HFF-Myc (cell line): ENCODE data around the gene LDLRAD4.

Experiments used
- DNase-seq: peaks from one replicate; pipeline ENCODE4 v3.0.0-alpha.2; 2011; ENCODE audit warnings: low read depth; ENCODE audit errors: extremely low read depth
- H3K4me3 ChIP-seq: replicated peaks from 2 replicates; pipeline ENCODE4 v1.5.1; 2011; ENCODE audit warnings: low read depth, mild to moderate bottlenecking, control low read depth, low read length
- TF ChIP-seq, protein P1 (sequence below): IDR thresholded peaks from 2 replicates; pipeline ENCODE4 v1.5.1; 2012; ENCODE audit warnings: mild to moderate bottlenecking, low read depth, low read length, control low read depth; ENCODE audit errors: missing control alignments

LDLRAD4 gene

GRCh38 chr18:13501543-13501887 is 283.0 kb downstream of the LDLRAD4 start:
- DNase-seq, result no peak
- TF ChIP-seq, protein P1, sequence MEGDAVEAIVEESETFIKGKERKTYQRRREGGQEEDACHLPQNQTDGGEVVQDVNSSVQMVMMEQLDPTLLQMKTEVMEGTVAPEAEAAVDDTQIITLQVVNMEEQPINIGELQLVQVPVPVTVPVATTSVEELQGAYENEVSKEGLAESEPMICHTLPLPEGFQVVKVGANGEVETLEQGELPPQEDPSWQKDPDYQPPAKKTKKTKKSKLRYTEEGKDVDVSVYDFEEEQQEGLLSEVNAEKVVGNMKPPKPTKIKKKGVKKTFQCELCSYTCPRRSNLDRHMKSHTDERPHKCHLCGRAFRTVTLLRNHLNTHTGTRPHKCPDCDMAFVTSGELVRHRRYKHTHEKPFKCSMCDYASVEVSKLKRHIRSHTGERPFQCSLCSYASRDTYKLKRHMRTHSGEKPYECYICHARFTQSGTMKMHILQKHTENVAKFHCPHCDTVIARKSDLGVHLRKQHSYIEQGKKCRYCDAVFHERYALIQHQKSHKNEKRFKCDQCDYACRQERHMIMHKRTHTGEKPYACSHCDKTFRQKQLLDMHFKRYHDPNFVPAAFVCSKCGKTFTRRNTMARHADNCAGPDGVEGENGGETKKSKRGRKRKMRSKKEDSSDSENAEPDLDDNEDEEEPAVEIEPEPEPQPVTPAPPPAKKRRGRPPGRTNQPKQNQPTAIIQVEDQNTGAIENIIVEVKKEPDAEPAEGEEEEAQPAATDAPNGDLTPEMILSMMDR, result no peak

DNA sequence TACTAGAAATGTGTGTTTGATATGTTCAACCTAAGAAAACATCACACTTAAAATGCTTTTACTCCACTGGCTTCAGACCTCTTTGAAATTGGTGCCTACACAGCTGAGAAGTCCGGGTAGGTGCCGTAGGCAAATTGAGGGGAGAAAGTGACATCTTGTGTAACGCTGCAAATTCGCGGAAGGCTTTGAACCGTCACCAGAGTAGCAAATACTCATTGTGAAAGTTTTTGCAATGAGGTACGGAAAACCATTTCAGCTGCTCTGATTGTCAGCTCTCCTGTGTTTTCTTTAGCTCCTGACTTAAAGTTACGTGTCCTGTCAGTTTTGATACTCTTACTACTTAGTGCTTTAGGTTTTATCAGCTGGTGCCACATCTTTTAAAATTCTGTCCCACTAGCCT is 283.3 kb downstream of the LDLRAD4 start:
- no peak for DNase-seq
- H3K4me3 ChIP-seq, result no peak overlapping the region
- TF ChIP-seq, protein P1, result no peak

More at GRCh38 chr18:13501543-13501887, 283.0 kb downstream of the LDLRAD4 start:
- no peak overlapping the region for H3K4me3 ChIP-seq

DNA sequence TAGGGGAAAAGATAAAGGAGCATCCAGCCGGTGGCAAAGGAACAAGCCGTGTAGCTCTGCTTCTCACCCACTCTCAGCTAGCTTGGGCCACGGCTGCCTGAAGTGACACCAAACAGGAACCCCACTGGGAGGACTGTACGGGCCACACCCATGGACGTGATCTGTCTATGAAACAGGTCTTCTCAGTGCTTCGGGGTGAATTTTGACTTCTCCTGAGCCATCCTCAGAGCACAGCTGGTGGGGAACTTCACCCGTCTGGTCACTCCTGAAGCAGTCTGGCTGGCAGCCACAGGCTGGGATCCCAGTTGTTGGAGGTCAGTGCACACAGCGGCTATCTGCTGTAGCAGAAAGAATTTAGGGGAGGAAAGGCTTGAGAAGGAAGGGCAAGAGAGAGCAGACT is 284.0 kb downstream of the LDLRAD4 start:
- no peak overlapping the region for H3K4me3 ChIP-seq

GRCh38 chr18:13503836-13504235 is 285.3 kb downstream of the LDLRAD4 start:
- no peak for DNase-seq
- H3K4me3 ChIP-seq, result no peak overlapping the region
- TF ChIP-seq, protein P1, result no peak

More for the DNA sequence above, 284.0 kb downstream of the LDLRAD4 start:
- no peak for DNase-seq
- TF ChIP-seq, protein P1, result no peak

GRCh38 chr18:13505780-13506345 is 287.3 kb downstream of the LDLRAD4 start:
- TF ChIP-seq, protein P1, result no peak
- no peak overlapping the region for H3K4me3 ChIP-seq
- DNase-seq, result no peak

- H3K4me3 ChIP-seq, result no peak overlapping the region
- TF ChIP-seq, protein P1, result no peak
- DNase-seq, result no peak
Observed at GRCh38 chr18:13510594-13510993, 292.0 kb downstream of the LDLRAD4 start.
